ENCODE data around the gene VCP. TPM values are rescaled to one million over a fixed set of nuclear protein-coding genes. Genes with fewer than 3 reads are reported as not detected.
A peak's percentile ranks its signal among the peaks of the same experiment; 100 is the strongest.

VCP gene
- total and polyA plus RNA-seq, 9 of the 15 experiments (the other 6 are each of a cell fraction or from before 2014, with no cell fraction given): 7.1 to 257 (median 199) TPM

GRCh38 chr9:35108946-35109575 is 36.6 kb upstream of the VCP start (continued):
- TF ChIP-seq ZNF395 (CRISPR knock-in tag; IDR thresholded peaks at IDR 0.05) (peak; percentile 92; the same call in 1 of the 2 replicates), BRD9 (IDR thresholded peaks at IDR 0.05; ENCODE audit: low read depth, partially characterized antibody) (no peak), SMARCC2 (IDR thresholded peaks at IDR 0.05; ENCODE audit: low read depth) (peak; percentile 82; the same call in 1 of the 2 replicates), CHD4 (IDR thresholded peaks at IDR 0.05; ENCODE audit: insufficient read depth, insufficient replicate concordance, low read depth, low read length, poor library complexity, severe bottlenecking) (no peak), JUN (IDR thresholded peaks at IDR 0.05; ENCODE audit: borderline replicate concordance, low read depth, low read length) (peak; percentile 25; the same call in 1 of the 2 replicates), JUN (CRISPR knock-in tag; IDR thresholded peaks at IDR 0.05; ENCODE audit: borderline replicate concordance) (no peak), CXXC5 (CRISPR knock-in tag; IDR thresholded peaks at IDR 0.05) (peak; percentile 93), HMG20A (CRISPR knock-in tag; conservative IDR thresholded peaks at IDR 0.05) (no peak), LEF1 (IDR thresholded peaks at IDR 0.05) (peak; percentile 95), FOXK2 (conservative IDR thresholded peaks at IDR 0.05 in 1 of 2, IDR thresholded peaks at IDR 0.05 in 1 of 2; ENCODE audit: low read depth in 2 of 2) (peak in 1 of 2 experiments; percentile 37; a peak in 1 of 4 replicates), NCOA1 (IDR thresholded peaks at IDR 0.05; ENCODE audit: low read depth) (peak; percentile 80), EZH2 (IDR thresholded peaks at IDR 0.05; ENCODE audit: borderline replicate concordance, low read depth, low read length) (no peak), NFIC (IDR thresholded peaks at IDR 0.05) (peak; percentile 83), ZNF318 (IDR thresholded peaks at IDR 0.05; ENCODE audit: borderline replicate concordance in 1 of 2, low read depth in 1 of 2) (0 out of 4 replicates have a peak, but pooled peaks of 1 of the 2 experiments have one; percentile 61), SMARCA4 (IDR thresholded peaks at IDR 0.05) (peak; percentile 93), CBX1 (IDR thresholded peaks at IDR 0.05; ENCODE audit: low read depth) (no peak), FOSL1 (tag; conservative IDR thresholded peaks at IDR 0.05) (peak; percentile 55), ZNF12 (CRISPR knock-in tag; IDR thresholded peaks at IDR 0.05) (no peak), ZNF175 (CRISPR knock-in tag; IDR thresholded peaks at IDR 0.05; ENCODE audit: low read depth) (0 out of 2 replicates have a peak, but pooled peaks have one; percentile 39)

All from K562 (cell line).